Measurements from ENCODE around the gene COL3A1. TPM values are rescaled to one million over a fixed set of nuclear protein-coding genes. Genes with fewer than 3 reads are reported as not detected.

The COL3A1 gene
- total RNA-seq, 1 experiment from 2014 or later, result not detected

- Histone ChIP-seq H3K4me2 (ENCODE audit: low read depth, low read length, poor library complexity, severe bottlenecking) (no peak overlapping the region), H2AFZ (ENCODE audit: low read length) (no peak overlapping the region), H3K27me3 (ENCODE audit: low read length) (no peaks in the 10 kb centered on the region), H3K4me1 (ENCODE audit: low read length) (no peaks in the 10 kb centered on the region), H3K36me3 (ENCODE audit: insufficient read depth, low read length) (no peaks in the 10 kb centered on the region), H3K9ac (ENCODE audit: low read length) (no peak overlapping the region), H4K20me1 (ENCODE audit: insufficient read depth, low read depth, low read length) (no peaks in the 10 kb centered on the region), H3K9me3 (ENCODE audit: low read length) (no peaks in the 10 kb centered on the region), H3K27ac (ENCODE audit: low read length) (no peak overlapping the region), H3K79me2 (ENCODE audit: low read length) (no peaks in the 10 kb centered on the region), H3K9me2 (replicated peaks; ENCODE audit: insufficient read depth, low read length) (no peaks in the 10 kb centered on the region), H3K4me3 (ENCODE audit: low read length) (no peak overlapping the region)
- no peak for DNase-seq
Observed at GRCh38 chr2:189000221-189000620, 26.0 kb downstream of the COL3A1 start.

- no peak overlapping the region for H2AFZ ChIP-seq (ENCODE audit: low read length)
- no peak overlapping the region for H3K4me2 ChIP-seq (ENCODE audit: low read depth, low read length, poor library complexity, severe bottlenecking)
- H3K9me2 ChIP-seq (replicated peaks; ENCODE audit: insufficient read depth, low read length), result no peaks in the 10 kb centered on the region
Observed at GRCh38 chr2:189002079-189002478, 27.9 kb downstream of the COL3A1 start.

GRCh38 chr2:189008555-189009262, 34.5 kb downstream of the COL3A1 start:
- DNase-seq, result no peak
- no peaks in the 10 kb centered on the region for H4K20me1 ChIP-seq (ENCODE audit: insufficient read depth, low read depth, low read length)
- H2AFZ ChIP-seq (ENCODE audit: low read length), result no peak overlapping the region
- 0 out of 2 replicates have a peak, but pooled peaks cover 3% of the 10 kb centered on the region for H3K9me2 ChIP-seq (replicated peaks; ENCODE audit: insufficient read depth, low read length)
- H3K4me3 ChIP-seq (ENCODE audit: low read length), result no peak overlapping the region
- no peaks in the 10 kb centered on the region for H3K9me3 ChIP-seq (ENCODE audit: low read length)
- no peaks in the 10 kb centered on the region for H3K27me3 ChIP-seq (ENCODE audit: low read length)
- no peaks in the 10 kb centered on the region for H3K4me1 ChIP-seq (ENCODE audit: low read length)
- H3K4me2 ChIP-seq (ENCODE audit: low read depth, low read length, poor library complexity, severe bottlenecking), result no peak overlapping the region
- no peak overlapping the region for H3K9ac ChIP-seq (ENCODE audit: low read length)
- no peaks in the 10 kb centered on the region for H3K79me2 ChIP-seq (ENCODE audit: low read length)
- H3K27ac ChIP-seq (ENCODE audit: low read length), result no peak overlapping the region
- H3K36me3 ChIP-seq (ENCODE audit: insufficient read depth, low read length), result no peaks in the 10 kb centered on the region

More at GRCh38 chr2:189002079-189002478, 27.9 kb downstream of the COL3A1 start:
- H3K79me2 ChIP-seq (ENCODE audit: low read length), result no peaks in the 10 kb centered on the region
- DNase-seq, result no peak
- H4K20me1 ChIP-seq (ENCODE audit: insufficient read depth, low read depth, low read length), result no peaks in the 10 kb centered on the region
- H3K36me3 ChIP-seq (ENCODE audit: insufficient read depth, low read length), result no peaks in the 10 kb centered on the region
- H3K9me3 ChIP-seq (ENCODE audit: low read length), result no peaks in the 10 kb centered on the region
- no peak overlapping the region for H3K9ac ChIP-seq (ENCODE audit: low read length)
- no peaks in the 10 kb centered on the region for H3K27me3 ChIP-seq (ENCODE audit: low read length)
- H3K4me1 ChIP-seq (ENCODE audit: low read length), result no peaks in the 10 kb centered on the region
- no peak overlapping the region for H3K4me3 ChIP-seq (ENCODE audit: low read length)
- H3K27ac ChIP-seq (ENCODE audit: low read length), result no peak overlapping the region

GRCh38 chr2:189010536-189010935, 36.4 kb downstream of the COL3A1 start:
- H3K4me3 ChIP-seq (ENCODE audit: low read length), result no peak overlapping the region
- no peaks in the 10 kb centered on the region for H3K9me3 ChIP-seq (ENCODE audit: low read length)
- H3K9me2 ChIP-seq (replicated peaks; ENCODE audit: insufficient read depth, low read length), result 0 out of 2 replicates have a peak, but pooled peaks cover 3% of the 10 kb centered on the region
- no peak overlapping the region for H3K4me2 ChIP-seq (ENCODE audit: low read depth, low read length, poor library complexity, severe bottlenecking)
- H2AFZ ChIP-seq (ENCODE audit: low read length), result no peak overlapping the region
- no peaks in the 10 kb centered on the region for H3K4me1 ChIP-seq (ENCODE audit: low read length)
- H3K27ac ChIP-seq (ENCODE audit: low read length), result no peak overlapping the region
- H3K79me2 ChIP-seq (ENCODE audit: low read length), result no peaks in the 10 kb centered on the region
- no peaks in the 10 kb centered on the region for H4K20me1 ChIP-seq (ENCODE audit: insufficient read depth, low read depth, low read length)
- H3K9ac ChIP-seq (ENCODE audit: low read length), result no peak overlapping the region
- no peaks in the 10 kb centered on the region for H3K36me3 ChIP-seq (ENCODE audit: insufficient read depth, low read length)
- no peaks in the 10 kb centered on the region for H3K27me3 ChIP-seq (ENCODE audit: low read length)
- no peak for DNase-seq

- H3K27me3 ChIP-seq (ENCODE audit: low read length), result no peaks in the 10 kb centered on the region
- no peaks in the 10 kb centered on the region for H3K36me3 ChIP-seq (ENCODE audit: insufficient read depth, low read length)
- H4K20me1 ChIP-seq (ENCODE audit: insufficient read depth, low read depth, low read length), result no peaks in the 10 kb centered on the region
- no peaks in the 10 kb centered on the region for H3K9me3 ChIP-seq (ENCODE audit: low read length)
- 0 out of 2 replicates have a peak, but pooled peaks cover 3% of the 10 kb centered on the region for H3K9me2 ChIP-seq (replicated peaks; ENCODE audit: insufficient read depth, low read length)
- no peak overlapping the region for H3K4me2 ChIP-seq (ENCODE audit: low read depth, low read length, poor library complexity, severe bottlenecking)
- H3K9ac ChIP-seq (ENCODE audit: low read length), result no peak overlapping the region
- H2AFZ ChIP-seq (ENCODE audit: low read length), result no peak overlapping the region
- no peaks in the 10 kb centered on the region for H3K4me1 ChIP-seq (ENCODE audit: low read length)
- no peak overlapping the region for H3K4me3 ChIP-seq (ENCODE audit: low read length)
- H3K27ac ChIP-seq (ENCODE audit: low read length), result no peak overlapping the region
- H3K79me2 ChIP-seq (ENCODE audit: low read length), result no peaks in the 10 kb centered on the region
- DNase-seq, result no peak
Observed at GRCh38 chr2:189012351-189012750, 38.2 kb downstream of the COL3A1 start.

- H3K79me2 ChIP-seq (ENCODE audit: low read length), result no peaks in the 10 kb centered on the region
- H3K9me3 ChIP-seq (ENCODE audit: low read length), result no peaks in the 10 kb centered on the region
- H3K9me2 ChIP-seq (replicated peaks; ENCODE audit: insufficient read depth, low read length), result 0 out of 2 replicates have a peak, but pooled peaks cover 3% of the 10 kb centered on the region
- H3K27me3 ChIP-seq (ENCODE audit: low read length), result no peaks in the 10 kb centered on the region
- H3K4me2 ChIP-seq (ENCODE audit: low read depth, low read length, poor library complexity, severe bottlenecking), result no peak overlapping the region
- H4K20me1 ChIP-seq (ENCODE audit: insufficient read depth, low read depth, low read length), result no peaks in the 10 kb centered on the region
- no peaks in the 10 kb centered on the region for H3K36me3 ChIP-seq (ENCODE audit: insufficient read depth, low read length)
- H3K4me1 ChIP-seq (ENCODE audit: low read length), result no peaks in the 10 kb centered on the region
- H2AFZ ChIP-seq (ENCODE audit: low read length), result no peak overlapping the region
- DNase-seq, result no peak
- no peak overlapping the region for H3K9ac ChIP-seq (ENCODE audit: low read length)
- H3K27ac ChIP-seq (ENCODE audit: low read length), result no peak overlapping the region
- H3K4me3 ChIP-seq (ENCODE audit: low read length), result no peak overlapping the region
Observed at GRCh38 chr2:189013031-189013430, 38.9 kb downstream of the COL3A1 start.

GRCh38 chr2:189013671-189014448, 39.7 kb downstream of the COL3A1 start:
- DNase-seq, result no peak

GRCh38 chr2:189014449-189015138, 40.4 kb downstream of the COL3A1 start:
- Histone ChIP-seq H3K9me2 (replicated peaks; ENCODE audit: insufficient read depth, low read length) (0 out of 2 replicates have a peak, but pooled peaks cover 2% of the 10 kb centered on the region), H3K9me3 (ENCODE audit: low read length) (no peaks in the 10 kb centered on the region), H3K79me2 (ENCODE audit: low read length) (no peaks in the 10 kb centered on the region), H3K9ac (ENCODE audit: low read length) (no peak overlapping the region), H4K20me1 (ENCODE audit: insufficient read depth, low read depth, low read length) (no peaks in the 10 kb centered on the region), H3K27me3 (ENCODE audit: low read length) (no peaks in the 10 kb centered on the region), H3K36me3 (ENCODE audit: insufficient read depth, low read length) (no peaks in the 10 kb centered on the region), H3K4me3 (ENCODE audit: low read length) (no peak overlapping the region), H3K27ac (ENCODE audit: low read length) (no peak overlapping the region), H2AFZ (ENCODE audit: low read length) (no peak overlapping the region), H3K4me1 (ENCODE audit: low read length) (no peaks in the 10 kb centered on the region), H3K4me2 (ENCODE audit: low read depth, low read length, poor library complexity, severe bottlenecking) (no peak overlapping the region)
- DNase-seq, result no peak

More at GRCh38 chr2:189013671-189014448, 39.7 kb downstream of the COL3A1 start:
- Histone ChIP-seq H3K9ac (ENCODE audit: low read length) (no peak overlapping the region), H3K27me3 (ENCODE audit: low read length) (no peaks in the 10 kb centered on the region), H3K4me3 (ENCODE audit: low read length) (no peak overlapping the region), H3K4me2 (ENCODE audit: low read depth, low read length, poor library complexity, severe bottlenecking) (no peak overlapping the region), H2AFZ (ENCODE audit: low read length) (no peak overlapping the region), H4K20me1 (ENCODE audit: insufficient read depth, low read depth, low read length) (no peaks in the 10 kb centered on the region), H3K9me2 (replicated peaks; ENCODE audit: insufficient read depth, low read length) (0 out of 2 replicates have a peak, but pooled peaks cover 3% of the 10 kb centered on the region), H3K36me3 (ENCODE audit: insufficient read depth, low read length) (no peaks in the 10 kb centered on the region), H3K79me2 (ENCODE audit: low read length) (no peaks in the 10 kb centered on the region), H3K27ac (ENCODE audit: low read length) (no peak overlapping the region), H3K9me3 (ENCODE audit: low read length) (no peaks in the 10 kb centered on the region), H3K4me1 (ENCODE audit: low read length) (no peaks in the 10 kb centered on the region)

Measured in Karpas-422 (cell line).